Activated CD4-positive, alpha-beta T cell treated with anti-CD3 and anti-CD28 coated beads for 36 hours (primary cell): ENCODE data around the gene SEC24C. TPM values are rescaled to one million over a fixed set of nuclear protein-coding genes. Genes with fewer than 3 reads are reported as not detected.

ENCODE experiments used
- ATAC-seq: fragments of 200-7000 bp; cut with Tn5 transposase; one replicate; pipeline ENCODE4 v1.10.0; 2021; ENCODE audit warnings: mild to moderate bottlenecking, moderate library complexity
- CTCF ChIA-PET: fragments of 350-600 bp; sonication (Branson Sonifier 250); formaldehyde crosslinking; loops from one replicate; lab custom pipeline; 2021; ENCODE audit warnings: antibody characterized with exemption; lab: Charles Lee
- POLR2A ChIA-PET: fragments of 350-600 bp; sonication (Branson Sonifier 250); formaldehyde crosslinking; loops from one replicate; lab custom pipeline; 2021; ENCODE audit warnings: antibody characterized with exemption, inconsistent platforms; lab: Charles Lee
- DNase-seq: peaks from one replicate; pipeline ENCODE4 v3.0.0-alpha.2; 2020
- H3K27ac Mint-ChIP-seq: one replicate; pipeline ENCODE4 v1.8.0; 2021; ENCODE audit warnings: mixed read lengths
- H3K27me3 Mint-ChIP-seq: one replicate; pipeline ENCODE4 v1.8.0; 2021; ENCODE audit warnings: mixed read lengths
- H3K36me3 Mint-ChIP-seq: one replicate; pipeline ENCODE4 v1.8.0; 2021; ENCODE audit warnings: low read depth, mixed read lengths
- H3K4me1 Mint-ChIP-seq: one replicate; pipeline ENCODE4 v1.8.0; 2021; ENCODE audit warnings: mixed read lengths
- H3K4me3 Mint-ChIP-seq: one replicate; pipeline ENCODE4 v1.8.0; 2021; ENCODE audit warnings: mild to moderate bottlenecking, moderate library complexity, mixed read lengths
- H3K9me3 Mint-ChIP-seq: one replicate; pipeline ENCODE4 v1.8.0; 2021; ENCODE audit warnings: low read depth, mixed read lengths
- intact Hi-C, 2 experiments: fragments of 100-400 bp; cut with DNase I in 1 of 2; cut with micrococcal nuclease in 1 of 2; formaldehyde crosslinking; loops; one replicate each; pipeline versions ENCODE4 v1.14.2 to v1.15.1; 2022 to 2024; cut with DNase I, micrococcal nuclease
- total RNA-seq, 2 experiments: library from RNA; stranded (reverse); gene quantifications; one replicate each; pipeline ENCODE4 v1.2.3, GENCODE V29; 2021

The SEC24C gene
- total RNA-seq, 2 experiments from 2014 or later = 84.6 to 88.2 TPM

GRCh38 chr10:73813333-73813732, 69.2 kb downstream of the SEC24C start:
- ATAC-seq (no peak), DNase-seq (no peak)
- intact Hi-C loops = loop anchor here in 1 of 2 experiments (5.0 kb wide), 1 partner anchor 41 kb away; a partner anchor contains a TSS
- ChIA-PET POLR2A (no interaction called here), CTCF (interaction anchor here (0.7 to 1.2 kb wide), 3 partner anchors 37 to 145 kb away, joined by 3 to 7 read pairs (median 5); no protein-coding TSS in a partner anchor)
- Mint-ChIP-seq H3K9me3 (no peaks in the 10 kb centered on the region), H3K36me3 (peaks cover 24% of the 10 kb centered on the region), H3K4me3 (no peak overlapping the region), H3K27me3 (no peaks in the 10 kb centered on the region), H3K4me1 (peaks cover 22% of the 10 kb centered on the region), H3K27ac (no peak overlapping the region)

DNA sequence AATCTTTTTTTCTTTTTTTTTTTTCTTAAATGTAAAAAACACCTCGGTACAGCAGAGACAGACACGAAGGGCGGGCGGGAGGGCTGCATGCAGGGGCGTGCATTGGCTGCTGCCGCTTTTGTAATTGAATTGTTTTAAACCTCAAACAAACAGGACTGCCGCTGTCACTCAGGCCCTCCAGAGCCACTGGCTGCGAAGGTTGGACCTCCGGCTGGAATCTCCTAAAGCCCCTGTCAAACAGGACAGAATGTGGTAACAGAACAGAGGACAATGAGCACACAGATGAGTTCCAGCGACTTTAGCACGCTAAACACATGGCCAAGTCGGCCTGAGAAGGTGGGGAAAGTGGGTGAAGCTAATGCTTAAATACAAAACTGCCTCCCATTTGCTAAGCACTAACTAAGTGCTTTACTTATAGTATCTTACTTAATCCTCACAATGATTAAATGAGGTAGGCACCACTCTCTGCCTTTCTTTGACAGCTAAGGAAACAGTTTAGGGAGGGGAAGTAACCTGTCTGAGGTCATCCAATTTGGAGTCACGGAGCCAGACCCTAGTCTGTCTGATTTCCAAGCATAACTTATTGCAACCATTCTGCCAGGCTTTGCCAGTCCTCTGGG, 70.2 kb downstream of the SEC24C start:
- DNase-seq (no peak), ATAC-seq (no peak)
- POLR2A ChIA-PET = no interaction called here
- Mint-ChIP-seq H3K27ac (no peak overlapping the region), H3K36me3 (peaks cover 13% of the 10 kb centered on the region), H3K4me3 (no peak overlapping the region), H3K27me3 (no peaks in the 10 kb centered on the region), H3K9me3 (no peaks in the 10 kb centered on the region), H3K4me1 (peaks cover 12% of the 10 kb centered on the region)
- CTCF ChIA-PET = interaction anchor here (1.1 to 1.5 kb wide), 3 partner anchors 65 to 144 kb away, joined by 5 to 7 read pairs (median 7); no protein-coding TSS in a partner anchor
- intact Hi-C loops = loop anchor here in 1 of 2 experiments (5.0 kb wide), 1 partner anchor 42 kb away; a partner anchor contains a TSS

GRCh38 chr10:73814896-73815718, 70.9 kb downstream of the SEC24C start:
- POLR2A ChIA-PET = interaction anchor here (0.7 kb wide), 1 partner anchor 336 kb away, joined by 3 read pairs; the partner anchor contains the start of gene AP3M1

DNA sequence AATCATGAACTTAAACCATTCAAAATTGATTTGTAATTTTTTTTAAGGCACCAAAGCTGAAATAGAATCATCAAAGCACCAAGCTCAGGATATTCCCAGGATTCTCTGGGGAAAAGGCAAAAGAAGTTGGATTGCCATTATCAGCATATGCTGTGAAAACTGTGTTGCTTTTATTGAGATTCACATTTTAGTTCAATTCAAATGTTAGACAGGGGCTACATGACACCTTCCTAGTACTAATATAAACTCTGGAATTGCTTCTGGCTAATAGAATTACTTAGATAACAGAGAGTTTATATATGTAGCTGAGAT, 71.5 kb downstream of the SEC24C start:
- no peak overlapping the region for H3K27ac Mint-ChIP-seq
- peaks cover 2% of the 10 kb centered on the region for H3K4me1 Mint-ChIP-seq
- POLR2A ChIA-PET = interaction anchor here (0.7 kb wide), 1 partner anchor 335 kb away, joined by 3 read pairs; the partner anchor contains the start of gene AP3M1
- H3K4me3 Mint-ChIP-seq = no peak overlapping the region
- intact Hi-C loops = no loop called here
- no peaks in the 10 kb centered on the region for H3K9me3 Mint-ChIP-seq
- DNase-seq (no peak), ATAC-seq (no peak)
- CTCF ChIA-PET = interaction anchor here (1.0 to 1.5 kb wide), 4 partner anchors 15 to 54 kb away, joined by 3 to 5 read pairs (median 4); no protein-coding TSS in a partner anchor
- H3K27me3 Mint-ChIP-seq = no peaks in the 10 kb centered on the region
- peaks cover 2% of the 10 kb centered on the region for H3K36me3 Mint-ChIP-seq

More at GRCh38 chr10:73814896-73815718, 70.9 kb downstream of the SEC24C start:
- CTCF ChIA-PET = interaction anchor here (1.0 to 1.5 kb wide), 5 partner anchors 16 to 65 kb away, joined by 3 to 7 read pairs (median 4); no protein-coding TSS in a partner anchor
- Mint-ChIP-seq H3K9me3 (no peaks in the 10 kb centered on the region), H3K4me1 (peaks cover 4% of the 10 kb centered on the region), H3K27ac (no peak overlapping the region), H3K36me3 (peaks cover 7% of the 10 kb centered on the region), H3K27me3 (no peaks in the 10 kb centered on the region), H3K4me3 (no peak overlapping the region)
- intact Hi-C loops = loop anchor here in 1 of 2 experiments (5.0 kb wide), 1 partner anchor 43 kb away; a partner anchor contains a TSS
- no peak for ATAC-seq
- DNase-seq = peak; percentile 40

GRCh38 chr10:73816917-73817729, 73.0 kb downstream of the SEC24C start:
- H3K9me3 Mint-ChIP-seq = no peaks in the 10 kb centered on the region
- POLR2A ChIA-PET = no interaction called here
- intact Hi-C loops = no loop called here

DNA sequence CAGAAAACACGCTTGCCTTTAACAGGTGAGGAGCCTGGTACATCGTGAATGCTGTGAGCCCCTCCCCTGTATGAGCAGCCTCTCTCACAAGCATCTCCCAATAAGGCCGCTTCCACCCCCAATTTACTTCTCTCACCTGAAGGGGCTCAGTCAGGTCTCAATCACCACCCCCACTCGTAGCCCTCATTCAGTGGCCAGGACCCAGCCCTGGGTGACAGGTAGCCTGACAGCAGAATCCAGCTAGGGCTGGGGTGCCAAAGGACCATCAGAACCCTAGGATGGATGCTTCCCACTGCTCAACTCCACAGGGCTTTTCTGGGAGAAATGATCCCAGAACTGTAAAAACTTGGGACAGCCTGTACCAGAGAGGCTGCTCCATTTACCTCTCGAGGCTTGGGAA, 73.7 kb downstream of the SEC24C start:
- no peak for DNase-seq
- Mint-ChIP-seq H3K4me1 (no peaks in the 10 kb centered on the region), H3K27me3 (no peaks in the 10 kb centered on the region), H3K27ac (no peak overlapping the region), H3K9me3 (no peaks in the 10 kb centered on the region), H3K4me3 (no peak overlapping the region), H3K36me3 (peaks cover 5% of the 10 kb centered on the region)
- intact Hi-C loops = no loop called here
- ATAC-seq = no peak
- POLR2A ChIA-PET = no interaction called here
- CTCF ChIA-PET = no interaction called here

More at GRCh38 chr10:73816917-73817729, 73.0 kb downstream of the SEC24C start:
- H3K4me3 Mint-ChIP-seq = no peak overlapping the region
- DNase-seq = no peak
- H3K36me3 Mint-ChIP-seq = peaks cover 2% of the 10 kb centered on the region
- H3K27me3 Mint-ChIP-seq = no peaks in the 10 kb centered on the region
- peaks cover 2% of the 10 kb centered on the region for H3K4me1 Mint-ChIP-seq
- CTCF ChIA-PET = interaction anchor here (1.0 to 1.1 kb wide), 2 partner anchors 28 to 33 kb away, joined by 3 read pairs; no protein-coding TSS in a partner anchor
- ATAC-seq = no peak
- H3K27ac Mint-ChIP-seq = no peak overlapping the region

- DNase-seq (no peak), ATAC-seq (no peak)
- peaks cover 5% of the 10 kb centered on the region for H3K36me3 Mint-ChIP-seq
- H3K27me3 Mint-ChIP-seq = no peaks in the 10 kb centered on the region
- intact Hi-C loops = no loop called here
- no peak overlapping the region for H3K27ac Mint-ChIP-seq
- ChIA-PET POLR2A (no interaction called here), CTCF (interaction anchor here (0.9 kb wide), 1 partner anchor 9 kb away, joined by 3 read pairs; no protein-coding TSS in a partner anchor)
- no peaks in the 10 kb centered on the region for H3K9me3 Mint-ChIP-seq
- no peak overlapping the region for H3K4me3 Mint-ChIP-seq
- H3K4me1 Mint-ChIP-seq = no peaks in the 10 kb centered on the region
These were observed 74.2 kb downstream of the SEC24C start for GRCh38 chr10:73818402-73818801.

- no peaks in the 10 kb centered on the region for H3K9me3 Mint-ChIP-seq
- ATAC-seq = no peak
- ChIA-PET POLR2A (no interaction called here), CTCF (interaction anchor here (0.6 to 0.9 kb wide), 2 partner anchors 10 to 11 kb away, joined by 3 read pairs; no protein-coding TSS in a partner anchor)
- peak overlapping the region; percentile 47 for H3K27ac Mint-ChIP-seq
- no peaks in the 10 kb centered on the region for H3K27me3 Mint-ChIP-seq
- DNase-seq = no peak
- peaks cover 5% of the 10 kb centered on the region for H3K36me3 Mint-ChIP-seq
- intact Hi-C loops = no loop called here
- no peaks in the 10 kb centered on the region for H3K4me1 Mint-ChIP-seq
- H3K4me3 Mint-ChIP-seq = no peak overlapping the region
These were observed 74.9 kb downstream of the SEC24C start for GRCh38 chr10:73819081-73819480.

GRCh38 chr10:73819513-73820093, 75.4 kb downstream of the SEC24C start:
- H3K4me3 Mint-ChIP-seq = no peak overlapping the region
- ChIA-PET POLR2A (interaction anchor here (0.6 kb wide), 1 partner anchor 662 kb away, joined by 3 read pairs; no protein-coding TSS in a partner anchor), CTCF (interaction anchor here (0.6 kb wide), 1 partner anchor 11 kb away, joined by 3 read pairs; no protein-coding TSS in a partner anchor)
- no peaks in the 10 kb centered on the region for H3K4me1 Mint-ChIP-seq
- no peaks in the 10 kb centered on the region for H3K27me3 Mint-ChIP-seq
- peaks cover 5% of the 10 kb centered on the region for H3K36me3 Mint-ChIP-seq
- ATAC-seq = no peak
- no peak overlapping the region for H3K27ac Mint-ChIP-seq
- intact Hi-C loops = no loop called here
- no peaks in the 10 kb centered on the region for H3K9me3 Mint-ChIP-seq
- DNase-seq = no peak
